SU-DHL-6 (cell line): ENCODE data around the gene RBMS3.

ENCODE experiments used
- H2AFZ ChIP-seq: fragments of 200-600 bp; sonication (generic); 2 replicates; pipeline ENCODE4 v1.6.1; 2014; ENCODE audit warnings: low read depth, mild to moderate bottlenecking, moderate library complexity, mixed read lengths, antibody characterized with exemption, low read length; ENCODE audit not compliant: severe bottlenecking
- H3F3A ChIP-seq: fragments of 200-600 bp; shearing (Covaris generic); 2 replicates; pipeline ENCODE4 v1.6.0; 2016; ENCODE audit warnings: antibody characterized with exemption, mild to moderate bottlenecking; ENCODE audit not compliant: insufficient read depth
- H3K27ac ChIP-seq: fragments of 200-600 bp; sonication (generic); 2 replicates; pipeline ENCODE4 v1.5.1; 2016; ENCODE audit warnings: low read depth, mild to moderate bottlenecking, low read length, moderate library complexity, mixed read lengths
- H3K27me3 ChIP-seq: fragments of 200-600 bp; sonication (generic), shearing (Covaris generic); 2 replicates; pipeline ENCODE4 v1.6.0; 2014; ENCODE audit warnings: mild to moderate bottlenecking, low read length
- H3K36me3 ChIP-seq: fragments of 200-600 bp; sonication (generic); 2 replicates; pipeline ENCODE4 v1.6.1; 2014; ENCODE audit warnings: mild to moderate bottlenecking, low read length, mixed read lengths
- H3K4me2 ChIP-seq: fragments of 300-600, 200-600 bp; shearing (Covaris generic), sonication (generic); 2 replicates; pipeline ENCODE4 v1.6.0; 2014; ENCODE audit warnings: low read length, low read depth, mild to moderate bottlenecking; ENCODE audit not compliant: poor library complexity, severe bottlenecking
- H3K4me3 ChIP-seq: fragments of 200-600 bp; sonication (generic); 2 replicates; pipeline ENCODE4 v1.5.1; 2014; ENCODE audit warnings: antibody characterized with exemption, low read length, mild to moderate bottlenecking, mixed read lengths; ENCODE audit not compliant: insufficient read depth, poor library complexity, severe bottlenecking
- H3K79me2 ChIP-seq: fragments of 200-600 bp; sonication (generic); 2 replicates; pipeline ENCODE4 v1.6.1; 2014; ENCODE audit warnings: mild to moderate bottlenecking, low read length, moderate library complexity; ENCODE audit not compliant: insufficient read depth
- H3K9ac ChIP-seq: fragments of 200-600 bp; sonication (generic); 2 replicates; pipeline ENCODE4 v1.7.0; 2014; ENCODE audit warnings: mild to moderate bottlenecking, low read length
- H3K9me2 ChIP-seq: fragments of 200-600 bp; sonication (generic); replicated peaks from 2 replicates; pipeline ENCODE4 v1.6.1; 2014; ENCODE audit warnings: low read length; ENCODE audit not compliant: insufficient read depth
- H3K9me3 ChIP-seq: fragments of 200-600 bp; sonication (generic); 2 replicates; pipeline ENCODE4 v1.6.1; 2014; ENCODE audit warnings: low read length, mixed read lengths; ENCODE audit not compliant: insufficient read depth
- H4K20me1 ChIP-seq: fragments of 200-600 bp; sonication (generic); 2 replicates; pipeline ENCODE4 v1.6.1; 2014; ENCODE audit warnings: low read depth, mild to moderate bottlenecking, antibody characterized with exemption, low read length, moderate library complexity, mixed read lengths
- EZH2phosphoT487 ChIP-seq: fragments of 200-600 bp; sonication (generic), shearing (Covaris generic); conservative IDR thresholded peaks from 2 replicates; pipeline ENCODE4 v1.6.1; 2018; ENCODE audit warnings: mild to moderate bottlenecking, antibody characterized with exemption, low read length, moderate library complexity, mixed read lengths
- TF ChIP-seq, protein P1 (sequence below): fragments of 200-600 bp; sonication (generic); IDR thresholded peaks from one replicate; pipeline ENCODE4 v1.5.1; 2017; ENCODE audit warnings: antibody characterized with exemption, mild to moderate bottlenecking, low read length, moderate library complexity; ENCODE audit not compliant: insufficient read depth, poor library complexity, severe bottlenecking

Gene RBMS3

DNA sequence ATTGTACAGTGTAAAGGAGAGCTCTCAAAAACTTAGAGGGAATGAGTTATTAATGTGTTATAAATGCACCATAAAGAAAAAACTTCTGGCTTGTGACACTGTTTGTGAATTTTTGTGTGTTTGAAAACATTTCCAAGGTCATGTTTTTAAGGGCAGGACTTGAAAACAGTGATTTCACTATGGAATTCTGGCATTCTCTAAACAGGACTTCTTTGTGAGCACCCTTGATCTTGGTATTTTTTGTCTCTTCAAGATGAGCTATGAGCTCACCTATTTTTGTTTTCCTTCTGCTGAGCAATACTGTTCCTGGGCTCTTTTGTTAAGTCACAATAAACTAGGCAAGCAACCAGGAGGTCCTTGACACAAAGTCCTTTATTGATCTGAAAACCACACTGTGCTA lies 284.4 kb downstream of the RBMS3 start:
- no peaks in the 10 kb centered on the region for H3K79me2 ChIP-seq

GRCh38 chr3:29567501-29567900 lies 286.6 kb downstream of the RBMS3 start:
- Histone ChIP-seq H3K9me3 (peaks cover 4% of the 10 kb centered on the region; the same call in 1 of the 2 replicates), H3K79me2 (no peaks in the 10 kb centered on the region), H3K4me3 (no peak overlapping the region), H3K9ac (no peak overlapping the region), H3K9me2 (no peaks in the 10 kb centered on the region), H3K27ac (no peak overlapping the region), H4K20me1 (no peaks in the 10 kb centered on the region), H3K27me3 (no peaks in the 10 kb centered on the region), H3F3A (no peaks in the 10 kb centered on the region), H3K36me3 (no peaks in the 10 kb centered on the region), H3K4me2 (no peak overlapping the region), H2AFZ (no peak overlapping the region)
- no peak for TF ChIP-seq EZH2phosphoT487
- TF ChIP-seq, protein P1, sequence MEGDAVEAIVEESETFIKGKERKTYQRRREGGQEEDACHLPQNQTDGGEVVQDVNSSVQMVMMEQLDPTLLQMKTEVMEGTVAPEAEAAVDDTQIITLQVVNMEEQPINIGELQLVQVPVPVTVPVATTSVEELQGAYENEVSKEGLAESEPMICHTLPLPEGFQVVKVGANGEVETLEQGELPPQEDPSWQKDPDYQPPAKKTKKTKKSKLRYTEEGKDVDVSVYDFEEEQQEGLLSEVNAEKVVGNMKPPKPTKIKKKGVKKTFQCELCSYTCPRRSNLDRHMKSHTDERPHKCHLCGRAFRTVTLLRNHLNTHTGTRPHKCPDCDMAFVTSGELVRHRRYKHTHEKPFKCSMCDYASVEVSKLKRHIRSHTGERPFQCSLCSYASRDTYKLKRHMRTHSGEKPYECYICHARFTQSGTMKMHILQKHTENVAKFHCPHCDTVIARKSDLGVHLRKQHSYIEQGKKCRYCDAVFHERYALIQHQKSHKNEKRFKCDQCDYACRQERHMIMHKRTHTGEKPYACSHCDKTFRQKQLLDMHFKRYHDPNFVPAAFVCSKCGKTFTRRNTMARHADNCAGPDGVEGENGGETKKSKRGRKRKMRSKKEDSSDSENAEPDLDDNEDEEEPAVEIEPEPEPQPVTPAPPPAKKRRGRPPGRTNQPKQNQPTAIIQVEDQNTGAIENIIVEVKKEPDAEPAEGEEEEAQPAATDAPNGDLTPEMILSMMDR = no peak

More for the DNA sequence above, 284.4 kb downstream of the RBMS3 start:
- Histone ChIP-seq H3K9me2 (no peaks in the 10 kb centered on the region), H3K9me3 (no peaks in the 10 kb centered on the region), H3K9ac (no peak overlapping the region), H3K27me3 (no peaks in the 10 kb centered on the region), H3K27ac (no peak overlapping the region), H2AFZ (no peak overlapping the region), H3K4me3 (no peak overlapping the region), H4K20me1 (no peaks in the 10 kb centered on the region), H3F3A (no peaks in the 10 kb centered on the region), H3K4me2 (no peak overlapping the region), H3K36me3 (no peaks in the 10 kb centered on the region)
- TF ChIP-seq, protein P1 = no peak
- TF ChIP-seq EZH2phosphoT487 = no peak

GRCh38 chr3:29568355-29568754 lies 287.5 kb downstream of the RBMS3 start:
- H3K9me3 ChIP-seq = peaks cover 4% of the 10 kb centered on the region; the same call in 1 of the 2 replicates
- H4K20me1 ChIP-seq = no peaks in the 10 kb centered on the region
- H3K9ac ChIP-seq = no peak overlapping the region
- H3K27me3 ChIP-seq = no peaks in the 10 kb centered on the region
- H3K4me2 ChIP-seq = no peak overlapping the region
- no peaks in the 10 kb centered on the region for H3F3A ChIP-seq
- no peaks in the 10 kb centered on the region for H3K36me3 ChIP-seq
- no peaks in the 10 kb centered on the region for H3K9me2 ChIP-seq
- no peak overlapping the region for H2AFZ ChIP-seq
- TF ChIP-seq EZH2phosphoT487 = no peak
- TF ChIP-seq, protein P1 = no peak
- H3K27ac ChIP-seq = no peak overlapping the region
- no peaks in the 10 kb centered on the region for H3K79me2 ChIP-seq
- no peak overlapping the region for H3K4me3 ChIP-seq
